Endodermal cell (in vitro differentiated cells): Measurements from ENCODE around the gene PSD. TPM values are rescaled to one million over a fixed set of nuclear protein-coding genes. Genes with fewer than 3 reads are reported as not detected.

Experiments
- DNase-seq: peaks from one replicate; pipeline ENCODE4 v3.0.0-alpha.2; 2017
- H3K27ac ChIP-seq: 2 replicates; pipeline ENCODE4 v1.5.1; 2013; ENCODE audit warnings: mild to moderate bottlenecking, low read depth, low read length, moderate library complexity
- H3K27me3 ChIP-seq: 2 replicates; pipeline ENCODE4 v1.6.1; 2013; ENCODE audit warnings: mild to moderate bottlenecking, low read length, moderate library complexity; ENCODE audit not compliant: insufficient read depth, control insufficient read depth, poor library complexity, severe bottlenecking
- H3K36me3 ChIP-seq: 2 replicates; pipeline ENCODE4 v1.7.0; 2013; ENCODE audit warnings: mild to moderate bottlenecking, low read length, moderate library complexity; ENCODE audit not compliant: control insufficient read depth, insufficient read depth
- H3K4me1 ChIP-seq: one replicate; pipeline ENCODE4 v1.7.0; 2013; ENCODE audit warnings: low read length; ENCODE audit not compliant: control insufficient read depth, insufficient read depth
- H3K4me3 ChIP-seq: 2 replicates; pipeline ENCODE4 v1.5.1; 2013; ENCODE audit warnings: mild to moderate bottlenecking, low read length, moderate library complexity
- H3K9ac ChIP-seq: 2 replicates; pipeline ENCODE4 v1.6.1; 2013; ENCODE audit warnings: mild to moderate bottlenecking, low read length, moderate library complexity; ENCODE audit not compliant: poor library complexity, severe bottlenecking; ENCODE audit errors: extremely low read depth
- H3K9me3 ChIP-seq: 2 replicates; pipeline ENCODE4 v1.6.1; 2013; ENCODE audit warnings: mild to moderate bottlenecking, low read length, moderate library complexity; ENCODE audit not compliant: control insufficient read depth
- H3K27ac Mint-ChIP-seq: 2 replicates; pipeline ENCODE4 v1.8.0; 2020; ENCODE audit warnings: mixed read lengths
- H3K27me3 Mint-ChIP-seq: 2 replicates; pipeline ENCODE4 v1.8.0; 2021; ENCODE audit warnings: mild to moderate bottlenecking, mixed read lengths; ENCODE audit not compliant: insufficient read depth
- H3K36me3 Mint-ChIP-seq: 2 replicates; pipeline ENCODE4 v1.8.0; 2020; ENCODE audit warnings: low read depth, mixed read lengths
- H3K4me1 Mint-ChIP-seq: 2 replicates; pipeline ENCODE4 v1.8.0; 2020; ENCODE audit warnings: mixed read lengths
- H3K4me3 Mint-ChIP-seq: 2 replicates; pipeline ENCODE4 v1.8.0; 2020; ENCODE audit warnings: mild to moderate bottlenecking, moderate library complexity, mixed read lengths
- H3K9me3 Mint-ChIP-seq: 2 replicates; pipeline ENCODE4 v1.8.0; 2020; ENCODE audit warnings: mild to moderate bottlenecking, mixed read lengths
- CTCF ChIP-seq: fragments of 200-600 bp; sonication (generic); conservative IDR thresholded peaks from 2 replicates; pipeline ENCODE4 v1.5.0; 2021; ENCODE audit warnings: antibody characterized with exemption, mild to moderate bottlenecking
- WGBS, 2 experiments: methylation state at CpG; one replicate each; pipeline versions ENCODE4 v1.1.5 to v1.1.7; 2013; ENCODE audit warnings: missing lambda C conversion rate in 2 of 2, mixed read lengths in 1 of 2; ENCODE audit not compliant: insufficient coverage in 1 of 2, insufficient read length in 1 of 2; 5-methylcytosine and 5-hydroxymethylcytosine counted together
- total RNA-seq, 2 donors: library from RNA; stranded (reverse); fragmentation: NEBNext Ultra II Directional in 1 of 2; extraction: Animal tissue kit (Norgen Biotek cat#: 25700) in 1 of 2; gene quantifications; 2 replicates in 1 of 2; 3 replicates in 1 of 2; pipeline ENCODE4 v1.2.1, GENCODE V29; 2021

Gene PSD
- total RNA-seq, 2 donors from 2014 or later: 2.8 to 8.3 TPM

- Histone ChIP-seq H3K36me3 (peaks cover 17% of the 10 kb centered on the region), H3K4me3 (no peak overlapping the region), H3K4me1 (peaks cover 5% of the 10 kb centered on the region), H3K27ac (no peak overlapping the region), H3K9me3 (no peaks in the 10 kb centered on the region), H3K27me3 (no peaks in the 10 kb centered on the region), H3K9ac (no peak overlapping the region)
- Mint-ChIP-seq H3K4me1 (peaks cover 8% of the 10 kb centered on the region), H3K36me3 (peaks cover 15% of the 10 kb centered on the region), H3K27me3 (peaks cover 7% of the 10 kb centered on the region), H3K4me3 (no peak overlapping the region), H3K9me3 (no peaks in the 10 kb centered on the region), H3K27ac (no peak overlapping the region)
- no peak for DNase-seq
- whole genome bisulfite sequencing, 2 experiments: 79 to 89% methylated on average over 1 of the region's 1 CpG
- no peak for TF ChIP-seq CTCF
These were observed 6.9 kb upstream of the PSD start for GRCh38 chr10:102425444-102425843.

GRCh38 chr10:102424916-102425315 lies 6.3 kb upstream of the PSD start:
- Histone ChIP-seq H3K36me3 (peaks cover 16% of the 10 kb centered on the region), H3K27ac (no peak overlapping the region), H3K9ac (no peak overlapping the region), H3K27me3 (no peaks in the 10 kb centered on the region), H3K4me3 (no peak overlapping the region), H3K4me1 (peaks cover 5% of the 10 kb centered on the region), H3K9me3 (no peaks in the 10 kb centered on the region)
- TF ChIP-seq CTCF: no peak
- no peak for DNase-seq
- 87 to 88% methylated on average over 6 of the region's 6 CpGs for WGBS, 2 experiments
- Mint-ChIP-seq H3K27ac (no peak overlapping the region), H3K27me3 (peaks cover 7% of the 10 kb centered on the region), H3K4me1 (peaks cover 8% of the 10 kb centered on the region), H3K36me3 (peaks cover 15% of the 10 kb centered on the region), H3K4me3 (no peak overlapping the region), H3K9me3 (no peaks in the 10 kb centered on the region)

- Mint-ChIP-seq H3K27me3 (peaks cover 7% of the 10 kb centered on the region), H3K9me3 (no peaks in the 10 kb centered on the region), H3K4me3 (no peak overlapping the region), H3K4me1 (peaks cover 8% of the 10 kb centered on the region), H3K27ac (no peak overlapping the region), H3K36me3 (peaks cover 15% of the 10 kb centered on the region)
- H3K27ac ChIP-seq: no peak overlapping the region
- TF ChIP-seq CTCF: no peak
- no peak for DNase-seq
- H3K4me1 ChIP-seq: peaks cover 6% of the 10 kb centered on the region
- H3K9me3 ChIP-seq: no peaks in the 10 kb centered on the region
- 86 to 97% methylated on average over 5 to 9 of the region's 9 CpGs for WGBS, 2 experiments
- H3K36me3 ChIP-seq: peaks cover 16% of the 10 kb centered on the region
- H3K4me3 ChIP-seq: no peak overlapping the region
- H3K9ac ChIP-seq: no peak overlapping the region
- no peaks in the 10 kb centered on the region for H3K27me3 ChIP-seq
These were observed 5.6 kb upstream of the PSD start for GRCh38 chr10:102424145-102424544.
